HepG2 (cell line): ENCODE data around the gene SIRT5. TPM values are rescaled to one million over a fixed set of nuclear protein-coding genes. Genes with fewer than 3 reads are reported as not detected.

ENCODE experiments used
- CBX2 ChIP-seq, 2 experiments: fragments of 200-600 bp in 1 of 2; sonication (generic); formaldehyde crosslinking in 1 of 2; IDR thresholded peaks; 2 replicates each; pipeline versions ENCODE4 v1.7.0 to v1.8.1; 2018 to 2022; ENCODE audit warnings: low read depth in 2 of 2, low read length in 1 of 2, mild to moderate bottlenecking in 1 of 2, missing genetic modification reagents in 1 of 2
- ETV5 ChIP-seq: IDR thresholded peaks from 2 replicates; pipeline ENCODE4 v1.6.1; 2018; ENCODE audit warnings: missing biosample characterization, missing genetic modification reagents, inconsistent platforms, borderline replicate concordance
- FLYWCH1 ChIP-seq: sonication (generic); formaldehyde crosslinking; IDR thresholded peaks from 2 replicates; pipeline ENCODE4 v1.8.1; 2023; ENCODE audit warnings: mild to moderate bottlenecking, missing genetic modification reagents
- HOXA7 ChIP-seq: sonication (generic); formaldehyde crosslinking; IDR thresholded peaks from 2 replicates; pipeline ENCODE4 v1.8.1; 2022; ENCODE audit warnings: mild to moderate bottlenecking, missing genetic modification reagents, moderate library complexity
- SP5 ChIP-seq: IDR thresholded peaks from 2 replicates; pipeline ENCODE4 v1.6.1; 2016; ENCODE audit warnings: low read depth, borderline replicate concordance
- ZBTB8A ChIP-seq: sonication (generic); formaldehyde crosslinking; IDR thresholded peaks from 2 replicates; pipeline ENCODE4 v1.4.0; 2020; ENCODE audit warnings: mild to moderate bottlenecking, low read depth, missing genetic modification reagents, borderline replicate concordance
- ZNF138 ChIP-seq: sonication (generic); formaldehyde crosslinking; IDR thresholded peaks from 2 replicates; pipeline ENCODE4 v1.5.0; 2020; ENCODE audit warnings: mild to moderate bottlenecking, low read depth, missing genetic modification reagents
- ZNF263 ChIP-seq: sonication (generic); formaldehyde crosslinking; IDR thresholded peaks from 2 replicates; pipeline ENCODE4 v1.4.0; 2020; ENCODE audit warnings: missing genetic modification reagents
- ZNF460 ChIP-seq: sonication (generic); formaldehyde crosslinking; IDR thresholded peaks from 2 replicates; pipeline ENCODE4 v1.5.1; 2020; ENCODE audit warnings: missing genetic modification reagents, mild to moderate bottlenecking, borderline replicate concordance
- ZNF7 ChIP-seq: IDR thresholded peaks from 2 replicates; pipeline ENCODE4 v1.6.1; 2016; ENCODE audit warnings: missing biosample characterization, missing genetic modification reagents
- ZNF841 ChIP-seq: sonication (generic); formaldehyde crosslinking; IDR thresholded peaks from 2 replicates; pipeline ENCODE4 v1.8.1; 2023; ENCODE audit warnings: missing genetic modification reagents, borderline replicate concordance
- ZSCAN20 ChIP-seq: sonication (generic); formaldehyde crosslinking; IDR thresholded peaks from 2 replicates; pipeline ENCODE4 v1.4.0; 2020; ENCODE audit warnings: missing genetic modification reagents, mild to moderate bottlenecking, borderline replicate concordance
- polyA plus RNA-seq, 8 experiments: library from polyadenylated mRNA; depleted of rRNA in 3 of 8; stranded (reverse) in 7 of 8; unstranded in 1 of 8; fragments of >200 nt; fragmentation: Illumina TruSeq in 4 of 8; extraction: Trizol in 4 of 8; gene quantifications; 2 replicates each; pipeline versions ENCODE4 v1.2.1 to v1.2.3, GENCODE V29; 2011 to 2016; ENCODE audit warnings: low read depth in 4 of 8, missing spikeins in 1 of 8, mixed read lengths in 1 of 8; ENCODE audit not compliant: insufficient read depth in 1 of 8
- total RNA-seq, 5 experiments: library from RNA; depleted of rRNA; stranded (reverse); fragments of >200 nt; fragmentation: Illumina TruSeq; extraction: Trizol; gene quantifications; 2 replicates each; pipeline ENCODE4 v1.2.3, GENCODE V29; 2016; ENCODE audit warnings: low read depth in 1 of 5
- TF ChIP-seq, protein P1 (sequence below): sonication (generic); formaldehyde crosslinking; IDR thresholded peaks from 2 replicates; pipeline ENCODE4 v1.4.0; 2020; ENCODE audit warnings: mild to moderate bottlenecking, missing genetic modification reagents
- TF ChIP-seq, protein P2 (sequence below): sonication (generic); formaldehyde crosslinking; IDR thresholded peaks from 2 replicates; pipeline ENCODE4 v1.8.1; 2023; ENCODE audit warnings: mild to moderate bottlenecking, missing genetic modification reagents, borderline replicate concordance
- TF ChIP-seq, protein P3 (sequence below): IDR thresholded peaks from 2 replicates; pipeline ENCODE4 v1.6.1; 2016; ENCODE audit warnings: low read depth, control low read depth

SIRT5 gene
- total and polyA plus RNA-seq, 2 of the 13 experiments (the other 11 are each of a cell fraction or from before 2014, with no cell fraction given) = 14.1 to 16.6 TPM

- TF ChIP-seq CBX2 (IDR thresholded peaks at IDR 0.05; ENCODE audit: low read depth, low read length) = no peak
- no peak for TF ChIP-seq CBX2 (CRISPR knock-in tag; IDR thresholded peaks at IDR 0.05; ENCODE audit: low read depth)
- no peak for TF ChIP-seq SP5
- TF ChIP-seq ZNF138 (CRISPR knock-in tag) = no peak
- TF ChIP-seq ZNF460 (CRISPR knock-in tag) = peak; percentile 27; the same call in 1 of the 2 replicates
- TF ChIP-seq, protein P1, sequence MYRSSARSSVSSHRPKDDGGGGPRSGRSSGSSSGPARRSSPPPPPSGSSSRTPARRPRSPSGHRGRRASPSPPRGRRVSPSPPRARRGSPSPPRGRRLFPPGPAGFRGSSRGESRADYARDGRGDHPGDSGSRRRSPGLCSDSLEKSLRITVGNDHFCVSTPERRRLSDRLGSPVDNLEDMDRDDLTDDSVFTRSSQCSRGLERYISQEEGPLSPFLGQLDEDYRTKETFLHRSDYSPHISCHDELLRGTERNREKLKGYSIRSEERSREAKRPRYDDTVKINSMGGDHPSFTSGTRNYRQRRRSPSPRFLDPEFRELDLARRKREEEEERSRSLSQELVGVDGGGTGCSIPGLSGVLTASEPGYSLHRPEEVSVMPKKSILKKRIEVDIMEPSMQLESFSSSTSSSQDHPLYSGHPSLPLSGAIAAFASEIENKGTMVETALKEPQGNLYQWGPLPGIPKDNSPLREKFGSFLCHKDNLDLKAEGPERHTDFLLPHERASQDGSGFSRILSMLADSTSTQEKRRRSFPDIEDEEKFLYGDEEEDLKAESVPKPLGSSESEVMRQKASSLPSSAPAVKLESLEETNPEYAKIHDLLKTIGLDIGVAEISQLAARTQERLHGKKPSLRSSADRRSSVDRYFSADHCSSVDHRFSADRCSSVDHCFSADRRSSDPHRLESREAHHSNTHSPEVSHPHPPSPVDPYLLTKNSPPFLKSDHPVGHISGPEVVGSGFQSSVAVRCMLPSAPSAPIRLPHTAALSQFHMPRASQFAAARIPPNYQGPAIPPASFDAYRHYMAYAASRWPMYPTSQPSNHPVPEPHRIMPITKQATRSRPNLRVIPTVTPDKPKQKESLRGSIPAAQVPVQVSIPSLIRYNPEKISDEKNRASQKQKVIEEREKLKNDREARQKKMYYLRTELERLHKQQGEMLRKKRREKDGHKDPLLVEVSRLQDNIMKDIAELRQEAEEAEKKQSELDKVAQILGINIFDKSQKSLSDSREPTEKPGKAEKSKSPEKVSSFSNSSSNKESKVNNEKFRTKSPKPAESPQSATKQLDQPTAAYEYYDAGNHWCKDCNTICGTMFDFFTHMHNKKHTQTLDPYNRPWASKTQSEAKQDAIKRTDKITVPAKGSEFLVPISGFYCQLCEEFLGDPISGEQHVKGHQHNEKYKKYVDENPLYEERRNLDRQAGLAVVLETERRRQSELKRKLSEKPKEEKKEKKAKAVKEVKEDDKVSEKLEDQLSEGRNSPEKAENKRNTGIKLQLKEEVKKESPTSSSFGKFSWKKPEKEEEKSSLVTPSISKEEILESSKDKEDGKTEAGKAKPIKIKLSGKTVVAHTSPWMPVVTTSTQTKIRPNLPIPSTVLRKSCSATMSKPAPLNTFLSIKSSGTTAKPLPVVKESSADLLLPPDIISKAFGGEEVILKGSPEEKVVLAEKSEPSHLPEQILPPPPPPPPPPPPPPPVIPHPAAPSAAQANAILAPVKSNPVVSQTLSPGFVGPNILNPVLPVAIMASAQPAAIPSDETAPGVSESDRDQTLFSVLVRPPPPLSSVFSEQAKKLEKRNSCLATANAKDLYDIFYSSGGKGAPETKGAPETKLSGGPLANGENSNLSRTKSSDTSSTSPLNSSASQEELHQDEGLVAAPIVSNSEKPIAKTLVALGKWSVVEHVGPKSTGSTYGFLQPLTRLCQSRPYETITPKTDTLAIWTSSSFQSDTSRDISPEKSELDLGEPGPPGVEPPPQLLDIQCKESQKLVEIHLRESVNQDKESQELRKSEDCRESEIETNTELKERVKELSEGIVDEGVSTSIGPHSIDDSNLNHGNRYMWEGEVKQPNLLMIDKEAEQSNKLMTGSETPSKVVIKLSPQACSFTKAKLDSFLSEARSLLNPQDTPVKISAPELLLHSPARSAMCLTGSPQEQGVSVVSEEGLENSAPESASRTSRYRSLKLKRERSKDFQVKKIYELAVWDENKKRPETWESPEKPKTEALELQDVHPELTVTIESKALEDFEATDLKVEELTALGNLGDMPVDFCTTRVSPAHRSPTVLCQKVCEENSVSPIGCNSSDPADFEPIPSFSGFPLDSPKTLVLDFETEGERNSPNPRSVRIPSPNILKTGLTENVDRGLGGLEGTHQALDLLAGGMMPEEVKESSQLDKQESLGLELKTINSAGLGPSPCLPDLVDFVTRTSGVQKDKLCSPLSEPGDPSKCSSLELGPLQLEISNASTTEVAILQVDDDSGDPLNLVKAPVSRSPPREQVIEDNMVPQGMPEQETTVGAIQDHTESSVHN (CRISPR knock-in tag) = no peak
- TF ChIP-seq ZNF841 (CRISPR knock-in tag) = no peak
- no peak for TF ChIP-seq ZSCAN20 (CRISPR knock-in tag)
- no peak for TF ChIP-seq ZBTB8A
- TF ChIP-seq FLYWCH1 (CRISPR knock-in tag) = no peak
- TF ChIP-seq ETV5 (CRISPR knock-in tag) = no peak
- TF ChIP-seq HOXA7 (CRISPR knock-in tag) = no peak
- TF ChIP-seq ZNF263 (CRISPR knock-in tag) = 0 out of 2 replicates have a peak, but pooled peaks have one; percentile 21
- TF ChIP-seq ZNF7 (CRISPR knock-in tag) = no peak
- TF ChIP-seq, protein P2, sequence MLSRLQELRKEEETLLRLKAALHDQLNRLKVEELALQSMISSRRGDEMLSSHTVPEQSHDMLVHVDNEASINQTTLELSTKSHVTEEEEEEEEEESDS (CRISPR knock-in tag) = no peak
- TF ChIP-seq, protein P3, sequence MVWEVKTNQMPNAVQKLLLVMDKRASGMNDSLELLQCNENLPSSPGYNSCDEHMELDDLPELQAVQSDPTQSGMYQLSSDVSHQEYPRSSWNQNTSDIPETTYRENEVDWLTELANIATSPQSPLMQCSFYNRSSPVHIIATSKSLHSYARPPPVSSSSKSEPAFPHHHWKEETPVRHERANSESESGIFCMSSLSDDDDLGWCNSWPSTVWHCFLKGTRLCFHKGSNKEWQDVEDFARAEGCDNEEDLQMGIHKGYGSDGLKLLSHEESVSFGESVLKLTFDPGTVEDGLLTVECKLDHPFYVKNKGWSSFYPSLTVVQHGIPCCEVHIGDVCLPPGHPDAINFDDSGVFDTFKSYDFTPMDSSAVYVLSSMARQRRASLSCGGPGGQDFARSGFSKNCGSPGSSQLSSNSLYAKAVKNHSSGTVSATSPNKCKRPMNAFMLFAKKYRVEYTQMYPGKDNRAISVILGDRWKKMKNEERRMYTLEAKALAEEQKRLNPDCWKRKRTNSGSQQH = no peak
Observed at GRCh38 chr6:13660273-13660672, 85.9 kb downstream of the SIRT5 start (continued).
